OCI-LY1 (cell line): ENCODE data around the gene PLD1.

Experiments
- EZH2 ChIP-seq: fragments of 200-600 bp; sonication (generic), shearing (Covaris generic); IDR thresholded peaks from 2 replicates; pipeline ENCODE4 v1.8.0; 2017; ENCODE audit warnings: borderline replicate concordance, mixed run types, mild to moderate bottlenecking, antibody characterized with exemption, low read length, moderate library complexity, mixed read lengths
- TF ChIP-seq, protein P1 (sequence below): fragments of 200-600 bp; sonication (generic), shearing (Covaris generic); IDR thresholded peaks from 2 replicates; pipeline ENCODE4 v1.5.1; 2017; ENCODE audit warnings: mild to moderate bottlenecking, antibody characterized with exemption, low read length, moderate library complexity, mixed read lengths

DNA sequence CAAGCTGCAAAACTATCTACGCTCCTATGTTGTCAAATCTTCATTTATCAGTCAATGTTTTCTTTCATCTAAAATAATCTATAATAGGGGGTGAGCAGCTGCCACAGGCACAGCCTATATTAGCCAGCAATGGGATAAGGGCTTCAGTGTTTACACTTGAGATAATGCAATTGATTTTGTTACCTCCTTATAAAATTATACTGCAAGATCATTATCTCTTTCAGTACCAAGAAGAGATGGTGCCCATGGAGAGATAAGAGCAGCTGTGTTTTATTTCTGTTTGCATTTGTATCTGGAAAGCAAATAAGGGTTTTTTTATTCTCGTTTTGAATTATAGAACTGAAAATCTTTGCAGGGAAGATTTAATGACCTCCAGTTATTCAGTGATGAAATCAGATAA, 68.9 kb downstream of the PLD1 start:
- TF ChIP-seq EZH2 = no peak
- TF ChIP-seq, protein P1, sequence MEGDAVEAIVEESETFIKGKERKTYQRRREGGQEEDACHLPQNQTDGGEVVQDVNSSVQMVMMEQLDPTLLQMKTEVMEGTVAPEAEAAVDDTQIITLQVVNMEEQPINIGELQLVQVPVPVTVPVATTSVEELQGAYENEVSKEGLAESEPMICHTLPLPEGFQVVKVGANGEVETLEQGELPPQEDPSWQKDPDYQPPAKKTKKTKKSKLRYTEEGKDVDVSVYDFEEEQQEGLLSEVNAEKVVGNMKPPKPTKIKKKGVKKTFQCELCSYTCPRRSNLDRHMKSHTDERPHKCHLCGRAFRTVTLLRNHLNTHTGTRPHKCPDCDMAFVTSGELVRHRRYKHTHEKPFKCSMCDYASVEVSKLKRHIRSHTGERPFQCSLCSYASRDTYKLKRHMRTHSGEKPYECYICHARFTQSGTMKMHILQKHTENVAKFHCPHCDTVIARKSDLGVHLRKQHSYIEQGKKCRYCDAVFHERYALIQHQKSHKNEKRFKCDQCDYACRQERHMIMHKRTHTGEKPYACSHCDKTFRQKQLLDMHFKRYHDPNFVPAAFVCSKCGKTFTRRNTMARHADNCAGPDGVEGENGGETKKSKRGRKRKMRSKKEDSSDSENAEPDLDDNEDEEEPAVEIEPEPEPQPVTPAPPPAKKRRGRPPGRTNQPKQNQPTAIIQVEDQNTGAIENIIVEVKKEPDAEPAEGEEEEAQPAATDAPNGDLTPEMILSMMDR = no peak
